GM18526 (cell line): Measurements from ENCODE around the gene OBP2B.

Experiments used
- POLR2A ChIP-seq: IDR thresholded peaks from 3 replicates; pipeline ENCODE4 v1.6.1; 2011; ENCODE audit not compliant: insufficient read length; ENCODE audit errors: extremely low read depth

The OBP2B gene

GRCh38 chr9:133225171-133226011 lies 16.3 kb upstream of the OBP2B start:
- TF ChIP-seq POLR2A, result no peak

- no peak for TF ChIP-seq POLR2A
Measured at GRCh38 chr9:133224762-133225161, 15.7 kb upstream of the OBP2B start.

GRCh38 chr9:133221177-133221809 lies 12.2 kb upstream of the OBP2B start:
- no peak for TF ChIP-seq POLR2A

GRCh38 chr9:133210609-133211008 lies 1.6 kb upstream of the OBP2B start:
- TF ChIP-seq POLR2A, result no peak

- TF ChIP-seq POLR2A, result no peak
Measured at GRCh38 chr9:133210202-133210532, 1.1 kb upstream of the OBP2B start.

- no peak for TF ChIP-seq POLR2A
Measured at GRCh38 chr9:133207540-133208170, 1.4 kb downstream of the OBP2B start.

- TF ChIP-seq POLR2A, result no peak
Measured at GRCh38 chr9:133207021-133207531, 2.0 kb downstream of the OBP2B start.

GRCh38 chr9:133205996-133206931 lies 2.8 kb downstream of the OBP2B start:
- TF ChIP-seq POLR2A, result no peak

- no peak for TF ChIP-seq POLR2A
Measured at GRCh38 chr9:133204993-133205336, 4.1 kb downstream of the OBP2B start.

- no peak for TF ChIP-seq POLR2A
Measured at GRCh38 chr9:133204335-133204992, 4.6 kb downstream of the OBP2B start.

- no peak for TF ChIP-seq POLR2A
Measured at GRCh38 chr9:133203506-133204075, 5.5 kb downstream of the OBP2B start.

- no peak for TF ChIP-seq POLR2A
Measured at GRCh38 chr9:133202688-133203453, 6.2 kb downstream of the OBP2B start.

- TF ChIP-seq POLR2A, result no peak
Measured at GRCh38 chr9:133202145-133202513, 6.9 kb downstream of the OBP2B start.

- TF ChIP-seq POLR2A, result no peak
Measured at GRCh38 chr9:133201424-133202144, 7.5 kb downstream of the OBP2B start.
